Neural progenitor cell (in vitro differentiated cells): ENCODE measurements around the gene PTHLH. TPM values are rescaled to one million over a fixed set of nuclear protein-coding genes. Genes with fewer than 3 reads are reported as not detected.

Experiments used
- DNase-seq: peaks from one replicate; pipeline ENCODE4 v3.0.0-alpha.2; 2016; ENCODE audit warnings: low spot score
- H2AFZ ChIP-seq: fragments of 200-600 bp; sonication (generic); replicated peaks from 2 replicates; pipeline ENCODE4 v1.6.1; 2016; ENCODE audit warnings: antibody characterized with exemption
- H3F3A ChIP-seq: fragments of 200-600 bp; sonication (generic); 2 replicates; pipeline ENCODE4 v1.6.1; 2016; ENCODE audit warnings: antibody characterized with exemption, low read depth
- H3K27ac ChIP-seq: fragments of 200-600 bp; sonication (generic); 2 replicates; pipeline ENCODE4 v1.5.1; 2016; ENCODE audit warnings: mild to moderate bottlenecking
- H3K27me3 ChIP-seq: fragments of 200-600 bp; sonication (generic); 2 replicates; pipeline ENCODE4 v1.6.1; 2016; ENCODE audit warnings: mild to moderate bottlenecking, moderate library complexity
- H3K36me3 ChIP-seq: fragments of 200-600 bp; sonication (generic); 2 replicates; pipeline ENCODE4 v1.5.1; 2016
- H3K4me1 ChIP-seq: fragments of 200-600 bp; sonication (generic); 2 replicates; pipeline ENCODE4 v1.6.1; 2016; ENCODE audit warnings: mixed run types
- H3K4me2 ChIP-seq: fragments of 200-600 bp; sonication (generic); 2 replicates; pipeline ENCODE4 v1.6.1; 2016
- H3K4me3 ChIP-seq: fragments of 200-600 bp; sonication (generic); 2 replicates; pipeline ENCODE4 v1.5.1; 2016
- H3K79me2 ChIP-seq: fragments of 200-600 bp; sonication (generic); 2 replicates; pipeline ENCODE4 v1.6.1; 2016; ENCODE audit warnings: low read depth
- H3K9ac ChIP-seq: fragments of 200-600 bp; sonication (generic); 2 replicates; pipeline ENCODE4 v1.6.1; 2016
- H3K9me3 ChIP-seq: fragments of 200-600 bp; sonication (generic); 2 replicates; pipeline ENCODE4 v1.5.1; 2016; ENCODE audit warnings: low read depth
- H4K20me1 ChIP-seq: fragments of 200-600 bp; sonication (generic); 2 replicates; pipeline ENCODE4 v1.6.1; 2016; ENCODE audit warnings: low read depth
- H3K27ac Mint-ChIP-seq: 3 replicates; pipeline ENCODE4 v1.8.0; 2021; ENCODE audit warnings: mixed read lengths
- H3K27me3 Mint-ChIP-seq: 2 replicates; pipeline ENCODE4 v1.8.0; 2022; ENCODE audit warnings: low read depth, mild to moderate bottlenecking, inconsistent platforms, moderate library complexity, mixed read lengths; ENCODE audit not compliant: insufficient read depth
- H3K36me3 Mint-ChIP-seq: 3 replicates; pipeline ENCODE4 v1.8.0; 2021; ENCODE audit warnings: mixed read lengths
- H3K4me1 Mint-ChIP-seq: 3 replicates; pipeline ENCODE4 v1.8.0; 2021; ENCODE audit warnings: mixed read lengths
- H3K4me3 Mint-ChIP-seq: 3 replicates; pipeline ENCODE4 v1.8.0; 2021; ENCODE audit warnings: mild to moderate bottlenecking, moderate library complexity, mixed read lengths
- H3K9me3 Mint-ChIP-seq: 3 replicates; pipeline ENCODE4 v1.8.0; 2020; ENCODE audit warnings: mixed read lengths
- CTCF ChIP-seq: fragments of 200-600 bp; sonication (generic); IDR thresholded peaks from 2 replicates; pipeline ENCODE4 v1.5.1; 2017; ENCODE audit warnings: antibody characterized with exemption, mild to moderate bottlenecking
- EZH2 ChIP-seq: fragments of 200-600 bp; sonication (generic); IDR thresholded peaks from 2 replicates; pipeline ENCODE4 v1.6.1; 2017; ENCODE audit warnings: antibody characterized with exemption, mild to moderate bottlenecking, moderate library complexity
- EZH2phosphoT487 ChIP-seq: fragments of 200-600 bp; sonication (generic); IDR thresholded peaks from 2 replicates; pipeline ENCODE4 v1.6.1; 2017; ENCODE audit warnings: antibody characterized with exemption
- total RNA-seq: library from RNA; depleted of rRNA; stranded (reverse); fragments of >200 nt; gene quantifications from 2 replicates; pipeline ENCODE4 v1.2.3, GENCODE V29; 2015; ENCODE audit warnings: low replicate concordance

The PTHLH gene
- total RNA-seq, 1 donor from 2014 or later, result not detected

- H3K4me1 Mint-ChIP-seq, result no peaks in the 10 kb centered on the region
- Histone ChIP-seq H4K20me1 (no peaks in the 10 kb centered on the region), H3K27me3 (no peaks in the 10 kb centered on the region), H3F3A (no peaks in the 10 kb centered on the region), H3K4me3 (no peak overlapping the region), H3K9ac (no peak overlapping the region), H3K27ac (no peak overlapping the region), H2AFZ (no peak overlapping the region), H3K79me2 (no peaks in the 10 kb centered on the region), H3K4me2 (no peak overlapping the region), H3K9me3 (no peaks in the 10 kb centered on the region), H3K4me1 (no peaks in the 10 kb centered on the region), H3K36me3 (no peaks in the 10 kb centered on the region)
- no peak overlapping the region for H3K4me3 Mint-ChIP-seq
- TF ChIP-seq CTCF (no peak), EZH2phosphoT487 (no peak), EZH2 (no peak)
- no peak overlapping the region for H3K27ac Mint-ChIP-seq
- H3K36me3 Mint-ChIP-seq, result no peaks in the 10 kb centered on the region
- peaks cover 5% of the 10 kb centered on the region for H3K9me3 Mint-ChIP-seq
- no peak for DNase-seq
- H3K27me3 Mint-ChIP-seq, result peaks cover 2% of the 10 kb centered on the region
Observed at GRCh38 chr12:27995406-27995805, 22.9 kb upstream of the PTHLH start.

GRCh38 chr12:27988594-27989233 lies 16.2 kb upstream of the PTHLH start:
- Histone ChIP-seq H3F3A (no peaks in the 10 kb centered on the region), H3K9me3 (no peaks in the 10 kb centered on the region), H3K27me3 (no peaks in the 10 kb centered on the region), H3K79me2 (no peaks in the 10 kb centered on the region), H3K4me2 (no peak overlapping the region), H4K20me1 (no peaks in the 10 kb centered on the region), H3K36me3 (no peaks in the 10 kb centered on the region), H3K4me3 (no peak overlapping the region), H2AFZ (no peak overlapping the region), H3K4me1 (no peaks in the 10 kb centered on the region), H3K9ac (no peak overlapping the region), H3K27ac (no peak overlapping the region)
- no peak for DNase-seq
- Mint-ChIP-seq H3K4me3 (no peak overlapping the region), H3K27me3 (no peaks in the 10 kb centered on the region), H3K9me3 (peaks cover 5% of the 10 kb centered on the region), H3K36me3 (no peaks in the 10 kb centered on the region), H3K4me1 (no peaks in the 10 kb centered on the region), H3K27ac (no peak overlapping the region)
- TF ChIP-seq EZH2 (no peak), EZH2phosphoT487 (no peak), CTCF (no peak)

GRCh38 chr12:27987331-27987730 lies 14.8 kb upstream of the PTHLH start:
- Mint-ChIP-seq H3K36me3 (no peaks in the 10 kb centered on the region), H3K9me3 (peaks cover 5% of the 10 kb centered on the region), H3K27ac (no peak overlapping the region)

More at GRCh38 chr12:27987331-27987730, 14.8 kb upstream of the PTHLH start:
- TF ChIP-seq EZH2phosphoT487 (no peak), CTCF (no peak), EZH2 (no peak)
- Histone ChIP-seq H3K9me3 (no peaks in the 10 kb centered on the region), H3K4me3 (no peak overlapping the region), H3K4me1 (no peaks in the 10 kb centered on the region), H4K20me1 (no peaks in the 10 kb centered on the region), H3F3A (no peaks in the 10 kb centered on the region), H3K4me2 (no peak overlapping the region), H3K9ac (no peak overlapping the region), H3K36me3 (no peaks in the 10 kb centered on the region), H3K27me3 (no peaks in the 10 kb centered on the region), H3K27ac (no peak overlapping the region), H2AFZ (no peak overlapping the region), H3K79me2 (no peaks in the 10 kb centered on the region)
- Mint-ChIP-seq H3K4me3 (no peak overlapping the region), H3K27me3 (no peaks in the 10 kb centered on the region), H3K4me1 (no peaks in the 10 kb centered on the region)
- DNase-seq, result no peak
